ES-I3 (cell line): ENCODE measurements around the gene CLASP1.
"Not testable (repeated sequence)": the region's sequence is repeated elsewhere in the genome, so short reads cannot be mapped to it uniquely, and the experiment has no call there.

Experiments used
- H3K36me3 ChIP-seq: 2 replicates; pipeline ENCODE4 v1.6.1; 2013; ENCODE audit warnings: mild to moderate bottlenecking, low read length, control low read depth, moderate library complexity; ENCODE audit not compliant: insufficient read depth
- H3K4me1 ChIP-seq: 2 replicates; pipeline ENCODE4 v1.6.1; 2013; ENCODE audit warnings: mild to moderate bottlenecking, control low read depth, low read length; ENCODE audit not compliant: insufficient read depth
- H3K9ac ChIP-seq: 2 replicates; pipeline ENCODE4 v1.6.1; 2013; ENCODE audit warnings: low read depth, mild to moderate bottlenecking, low read length, moderate library complexity
- H3K9me3 ChIP-seq: 2 replicates; pipeline ENCODE4 v1.6.1; 2013; ENCODE audit warnings: mild to moderate bottlenecking, low read length, moderate library complexity; ENCODE audit not compliant: control insufficient read depth, insufficient read depth

The CLASP1 gene

DNA sequence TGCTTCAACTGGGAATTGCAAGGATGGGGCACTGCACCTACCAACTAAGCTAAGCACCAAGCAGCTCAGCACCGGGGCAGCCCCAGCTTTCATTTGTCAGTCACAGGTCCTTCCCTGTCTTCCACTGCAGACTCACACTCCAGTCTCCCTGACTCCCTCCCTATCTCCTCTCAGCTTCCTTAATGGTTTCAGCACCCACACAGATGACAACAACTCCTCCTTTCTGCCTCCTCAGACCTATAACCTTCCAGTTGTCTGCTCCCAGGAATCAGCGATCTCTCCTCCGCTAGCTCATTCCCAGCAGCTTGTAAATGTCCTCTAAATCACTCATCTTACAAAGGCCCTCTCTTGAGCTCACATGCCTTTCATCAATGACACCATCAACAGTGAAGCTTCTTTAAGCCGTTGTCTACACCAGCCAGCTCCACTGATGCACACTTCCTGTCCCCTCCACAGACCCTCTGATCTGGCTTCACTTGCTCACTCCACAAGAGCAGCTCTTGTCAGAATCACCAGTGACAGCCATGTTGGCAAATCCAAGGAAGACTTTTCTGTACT, 32.1 kb downstream of the CLASP1 start:
- Histone ChIP-seq H3K9me3 (no peaks in the 10 kb centered on the region), H3K36me3 (no peaks in the 10 kb centered on the region), H3K9ac (no peak overlapping the region), H3K4me1 (0 out of 2 replicates have a peak, but pooled peaks cover 8% of the 10 kb centered on the region)

- 0 out of 2 replicates have a peak, but pooled peaks cover 8% of the 10 kb centered on the region for H3K4me1 ChIP-seq
- H3K36me3 ChIP-seq: no peaks in the 10 kb centered on the region
- no peak overlapping the region for H3K9ac ChIP-seq
- no peaks in the 10 kb centered on the region for H3K9me3 ChIP-seq
Measured at GRCh38 chr2:121613774-121614173, 35.5 kb downstream of the CLASP1 start.

- Histone ChIP-seq H3K4me1 (0 out of 2 replicates have a peak, but pooled peaks cover 8% of the 10 kb centered on the region), H3K9ac (no peak overlapping the region), H3K9me3 (no peaks in the 10 kb centered on the region)
Measured at GRCh38 chr2:121613152-121613551, 36.1 kb downstream of the CLASP1 start.

DNA sequence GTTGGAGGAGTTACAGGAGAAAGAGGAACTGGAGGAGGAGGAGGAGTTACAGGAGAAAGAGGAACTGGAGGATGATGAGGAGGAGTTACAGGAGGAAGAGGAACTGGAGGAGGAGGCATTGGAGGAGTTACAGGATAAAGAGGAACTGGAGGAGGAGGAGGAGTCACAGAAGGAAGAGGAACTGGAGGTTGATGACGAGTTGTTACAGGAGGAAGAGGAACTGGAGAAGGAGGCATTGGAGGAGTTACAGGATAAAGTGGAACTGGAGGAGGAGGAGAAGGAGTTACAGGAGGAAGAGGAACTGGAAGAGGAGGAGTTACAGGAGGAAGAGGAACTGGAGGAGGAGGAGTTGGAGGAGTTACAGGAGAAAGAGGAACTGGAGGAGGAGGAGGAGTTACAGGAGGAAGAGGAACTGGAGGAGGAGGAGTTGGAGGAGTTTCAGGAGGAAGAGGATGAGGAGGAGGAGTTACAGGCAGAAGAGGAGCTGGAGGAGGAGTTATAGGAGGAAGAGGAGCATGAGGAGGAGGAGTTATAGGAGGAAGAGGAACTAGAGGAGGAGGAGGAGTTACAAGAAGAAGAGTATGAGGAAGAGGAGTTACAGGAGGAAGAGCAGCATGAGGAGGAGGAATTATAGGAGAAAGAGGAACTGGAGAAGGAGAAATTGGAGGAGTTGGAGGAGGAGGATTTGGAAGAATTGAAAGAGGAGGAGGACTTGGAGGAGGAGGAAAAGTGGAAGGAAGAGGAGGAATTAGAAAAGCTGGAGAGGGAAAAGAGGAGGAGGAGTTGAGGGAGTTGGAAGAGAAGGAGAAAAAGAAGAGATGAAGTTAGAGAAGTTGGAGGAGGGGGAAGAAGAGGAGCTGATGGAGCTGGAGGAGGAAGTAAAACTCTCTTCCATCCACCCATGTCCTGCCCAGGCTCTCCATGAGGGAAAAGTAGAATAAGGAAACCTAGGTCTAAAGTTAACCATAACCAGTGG, 37.2 kb downstream of the CLASP1 start:
- H3K9me3 ChIP-seq: no peaks in the 10 kb centered on the region
- 0 out of 2 replicates have a peak, but pooled peaks cover under 1% of the 10 kb centered on the region for H3K4me1 ChIP-seq
- H3K36me3 ChIP-seq: no peaks in the 10 kb centered on the region
- no peak overlapping the region for H3K9ac ChIP-seq

More at GRCh38 chr2:121613152-121613551, 36.1 kb downstream of the CLASP1 start:
- H3K36me3 ChIP-seq: no peaks in the 10 kb centered on the region

DNA sequence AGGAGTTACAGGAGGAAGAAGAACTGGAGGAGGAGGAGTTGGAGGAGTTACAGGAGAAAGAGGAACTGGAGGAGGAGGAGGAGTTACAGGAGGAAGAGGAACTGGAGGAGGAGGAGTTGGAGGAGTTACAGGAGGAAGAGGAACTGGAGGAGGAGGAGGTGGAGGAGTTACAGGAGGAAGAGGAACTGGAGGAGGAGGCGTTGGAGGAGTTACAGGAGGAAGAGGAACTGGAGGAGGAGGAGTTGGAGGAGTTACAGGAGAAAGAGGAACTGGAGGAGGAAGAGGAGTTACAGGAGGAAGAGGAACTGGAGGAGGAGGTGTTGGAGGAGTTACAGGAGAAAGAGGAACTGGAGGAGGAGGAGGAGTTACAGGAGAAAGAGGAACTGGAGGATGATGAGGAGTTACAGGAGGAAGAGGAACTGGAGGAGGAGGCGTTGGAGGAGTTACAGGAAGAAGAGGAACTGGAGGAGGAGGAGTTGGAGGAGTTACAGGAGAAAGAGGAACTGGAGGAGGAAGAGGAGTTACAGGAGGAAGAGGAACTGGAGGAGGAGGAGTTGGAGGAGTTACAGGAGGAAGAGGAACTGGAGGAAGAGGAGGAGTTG, 38.1 kb downstream of the CLASP1 start:
- not testable (repeated sequence) for H3K4me1 ChIP-seq, H3K9me3 ChIP-seq, H3K9ac ChIP-seq, H3K36me3 ChIP-seq

GRCh38 chr2:121610487-121610874, 38.8 kb downstream of the CLASP1 start:
- H3K36me3 ChIP-seq, H3K9ac ChIP-seq, H3K9me3 ChIP-seq, H3K4me1 ChIP-seq: not testable (repeated sequence)

- no peak overlapping the region for H3K9ac ChIP-seq
- no peaks in the 10 kb centered on the region for H3K4me1 ChIP-seq
- H3K36me3 ChIP-seq: peaks cover 6% of the 10 kb centered on the region; the same call in 1 of the 2 replicates
- no peaks in the 10 kb centered on the region for H3K9me3 ChIP-seq
Measured at GRCh38 chr2:121608967-121609366, 40.3 kb downstream of the CLASP1 start.

DNA sequence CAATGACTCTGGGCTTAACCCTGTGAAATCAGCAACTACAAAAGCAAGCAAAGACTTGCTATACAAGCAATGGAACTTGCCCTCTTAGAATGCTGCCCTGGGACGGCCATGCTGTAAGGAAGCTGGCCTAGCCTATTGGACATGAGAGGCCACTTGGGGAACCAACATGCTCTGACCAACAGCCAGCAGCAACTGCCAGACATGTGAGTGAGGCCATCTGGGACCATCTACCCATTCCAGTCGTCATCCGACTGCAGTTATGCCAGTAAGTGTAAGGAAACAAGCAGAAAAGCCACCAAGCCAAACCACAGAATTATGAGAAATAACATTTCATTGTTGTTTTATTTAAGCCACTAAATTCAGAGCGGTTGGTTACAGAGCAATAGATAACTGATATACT, 40.9 kb downstream of the CLASP1 start:
- no peak overlapping the region for H3K9ac ChIP-seq
- H3K9me3 ChIP-seq: no peaks in the 10 kb centered on the region
- H3K4me1 ChIP-seq: no peaks in the 10 kb centered on the region
- H3K36me3 ChIP-seq: peaks cover 6% of the 10 kb centered on the region; the same call in 1 of the 2 replicates

GRCh38 chr2:121605820-121606733, 43.2 kb downstream of the CLASP1 start:
- H3K4me1 ChIP-seq: no peaks in the 10 kb centered on the region
- no peak overlapping the region for H3K9ac ChIP-seq
- peaks cover 6% of the 10 kb centered on the region; the same call in 1 of the 2 replicates for H3K36me3 ChIP-seq
- H3K9me3 ChIP-seq: no peaks in the 10 kb centered on the region

GRCh38 chr2:121603185-121603584, 46.1 kb downstream of the CLASP1 start:
- Histone ChIP-seq H3K36me3 (peaks cover 6% of the 10 kb centered on the region; the same call in 1 of the 2 replicates), H3K4me1 (no peaks in the 10 kb centered on the region), H3K9ac (no peak overlapping the region), H3K9me3 (no peaks in the 10 kb centered on the region)

GRCh38 chr2:121599963-121600651, 49.2 kb downstream of the CLASP1 start:
- Histone ChIP-seq H3K36me3 (no peaks in the 10 kb centered on the region; the same call in 1 of the 2 replicates), H3K9ac (no peak overlapping the region), H3K4me1 (peaks cover 5% of the 10 kb centered on the region), H3K9me3 (no peaks in the 10 kb centered on the region)

DNA sequence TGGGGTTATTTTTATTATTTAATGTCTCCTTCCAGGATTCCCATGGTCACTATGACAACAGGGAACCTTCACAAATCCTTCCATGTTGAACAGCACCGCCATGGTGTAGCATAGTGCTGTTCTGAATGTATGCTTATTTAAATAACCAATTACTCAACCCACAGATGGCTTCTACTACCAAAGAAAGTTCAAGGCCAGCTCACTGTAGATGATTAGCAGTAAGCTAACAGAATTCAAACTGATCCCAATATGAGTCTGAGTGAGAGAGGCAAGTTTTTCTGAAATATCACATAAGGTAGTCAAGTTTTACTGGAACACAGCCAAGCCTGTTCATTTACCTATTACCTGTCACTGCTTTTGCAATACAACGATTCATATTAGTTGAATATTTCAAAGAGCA, 51.2 kb downstream of the CLASP1 start:
- no peaks in the 10 kb centered on the region for H3K36me3 ChIP-seq
- H3K4me1 ChIP-seq: peaks cover 5% of the 10 kb centered on the region
- no peaks in the 10 kb centered on the region for H3K9me3 ChIP-seq
- no peak overlapping the region for H3K9ac ChIP-seq

DNA sequence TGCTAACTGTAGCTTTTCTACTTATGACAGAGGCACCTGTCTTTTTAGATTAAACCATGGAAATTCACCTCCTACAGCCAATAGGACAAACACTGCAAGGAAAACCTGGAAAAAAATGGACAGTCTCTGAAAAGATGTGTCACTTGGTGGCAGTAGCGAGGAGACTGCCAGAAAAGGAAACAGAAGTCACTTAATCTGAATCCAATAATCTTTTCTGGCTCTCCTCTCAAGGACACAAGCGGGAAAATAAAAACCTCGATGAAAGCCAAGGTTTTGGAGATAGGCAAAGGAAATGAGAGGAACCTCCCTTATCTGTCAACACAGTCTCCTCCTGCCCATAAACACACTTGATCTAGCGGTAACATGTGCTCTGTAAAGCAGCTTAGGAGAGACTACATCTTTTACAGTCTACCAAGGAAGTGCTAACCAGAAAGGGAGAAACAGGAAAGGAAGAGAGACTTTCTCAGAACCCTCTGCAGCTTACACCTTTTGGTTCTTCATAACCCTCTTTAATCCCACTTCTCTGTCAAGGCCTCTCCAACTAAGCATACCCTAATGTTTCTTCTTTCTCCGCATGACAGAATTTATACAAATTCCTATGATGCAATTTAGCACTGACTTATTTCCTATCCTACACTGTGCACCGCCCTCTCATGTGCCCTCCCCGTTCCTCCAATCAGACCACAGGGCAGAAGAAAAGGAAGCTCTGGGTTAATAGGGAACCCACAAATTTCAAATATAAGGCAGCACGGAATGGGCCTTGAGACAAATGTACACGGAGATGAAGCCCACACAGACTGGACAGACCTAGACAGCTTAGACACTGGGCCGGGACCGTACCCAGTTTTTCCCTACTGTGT, 52.8 kb downstream of the CLASP1 start:
- Histone ChIP-seq H3K4me1 (peaks cover 5% of the 10 kb centered on the region), H3K9me3 (no peaks in the 10 kb centered on the region), H3K36me3 (no peaks in the 10 kb centered on the region), H3K9ac (no peak overlapping the region)
